Upper lobe of left lung (tissue), 6 donors: ENCODE measurements around the gene RTN4. TPM values are rescaled to one million over a fixed set of nuclear protein-coding genes. Genes with fewer than 3 reads are reported as not detected.
"Not testable (repeated sequence)": the region's sequence is repeated elsewhere in the genome, so short reads cannot be mapped to it uniquely, and the experiment has no call there.

ENCODE experiments used
- ATAC-seq, 2 donors: fragments of 200-7000 bp; cut with Tn5 transposase; one replicate each; pipeline ENCODE4 v1.9.1; 2022; ENCODE audit warnings: mild to moderate bottlenecking in 2 of 2, moderate library complexity in 2 of 2; ENCODE audit not compliant: low FRiP score in 2 of 2
- DNase-seq, 2 donors: peaks; one replicate each; pipeline ENCODE4 v3.0.0-alpha.2; 2019 to 2020
- H3K27ac ChIP-seq, 4 donors: fragments of 200-600 bp; sonication (generic); one replicate each; pipeline ENCODE4 v1.5.1; 2016 to 2019
- H3K27me3 ChIP-seq, 4 donors: fragments of 200-600 bp; sonication (generic); one replicate each; pipeline ENCODE4 v1.5.1; 2017 to 2019
- H3K36me3 ChIP-seq, 4 donors: fragments of 200-600 bp; sonication (generic); one replicate each; pipeline ENCODE4 v1.5.1; 2016 to 2019
- H3K4me1 ChIP-seq, 4 donors: fragments of 200-600 bp; sonication (generic); one replicate each; pipeline ENCODE4 v1.5.1; 2018 to 2019
- H3K4me3 ChIP-seq, 4 donors: fragments of 200-600 bp; sonication (generic); one replicate each; pipeline ENCODE4 v1.5.1; 2017 to 2019; ENCODE audit warnings: mild to moderate bottlenecking in 2 of 4, moderate library complexity in 1 of 4
- H3K9me3 ChIP-seq, 4 donors: fragments of 200-600 bp; sonication (generic); one replicate each; pipeline ENCODE4 v1.5.1; 2018 to 2019
- CTCF ChIP-seq, 6 experiments: fragments of 450-650 bp in 4 of 6; fragments of 200-600 bp in 2 of 6; sonication (generic) in 2 of 6; IDR thresholded peaks; one replicate each; pipeline ENCODE4 v1.5.1; 2016 to 2019; ENCODE audit warnings: antibody characterized with exemption in 6 of 6
- EP300 ChIP-seq, 4 donors: sonication (generic); formaldehyde crosslinking; IDR thresholded peaks; one replicate each; pipeline ENCODE4 v1.5.1; 2017; ENCODE audit warnings: antibody characterized with exemption in 4 of 4, control low read depth in 2 of 4
- POLR2A ChIP-seq, 4 donors: fragments of 450-650 bp; IDR thresholded peaks; one replicate each; pipeline ENCODE4 v1.5.1; 2016 to 2017; ENCODE audit warnings: antibody characterized with exemption in 4 of 4, mild to moderate bottlenecking in 2 of 4
- POLR2AphosphoS5 ChIP-seq, 2 donors: sonication (generic); formaldehyde crosslinking; IDR thresholded peaks; one replicate each; pipeline ENCODE4 v1.5.1; 2017; ENCODE audit warnings: antibody characterized with exemption in 2 of 2
- WGBS, 2 donors: methylation state at CpG; one replicate each; pipeline ENCODE4 v1.1.5; 2017 to 2018; 5-methylcytosine and 5-hydroxymethylcytosine counted together
- total RNA-seq, 6 donors: library from RNA; depleted of rRNA in 4 of 6; stranded (reverse); fragments of >200 nt in 4 of 6; gene quantifications; one replicate each; pipeline versions ENCODE4 v1.1.0 to v1.2.1, GENCODE V29; 2016 to 2021
- donor health status: DM: no; HTN: no; CAD: no; lungs with moderate emphysema.
- donor health status: DM: no; HTN: yes; CAD: no; lungs with severe emphysema.

The RTN4 gene
- total RNA-seq, 6 donors from 2014 or later = 128 to 345 (median 233) TPM

- no peaks in the 10 kb centered on the region for H3K27me3 ChIP-seq
- no peaks in the 10 kb centered on the region for H3K9me3 ChIP-seq
- 86 to 91% methylated on average over 9 of the region's 9 CpGs for WGBS, 2 donors
- no peak overlapping the region for H3K27ac ChIP-seq
- no peaks in the 10 kb centered on the region for H3K4me1 ChIP-seq
- ATAC-seq (no peak), DNase-seq (no peak)
- no peaks in the 10 kb centered on the region for H3K36me3 ChIP-seq
- H3K4me3 ChIP-seq = no peak overlapping the region
- TF ChIP-seq EP300 (IDR thresholded peaks at IDR 0.05) (no peak), POLR2A (IDR thresholded peaks at IDR 0.05) (no peak), POLR2AphosphoS5 (IDR thresholded peaks at IDR 0.05) (no peak), CTCF (IDR thresholded peaks at IDR 0.05) (no peak)
Observed at GRCh38 chr2:55076721-55077120, 26.5 kb upstream of the RTN4 start.

GRCh38 chr2:55076019-55076418, 25.8 kb upstream of the RTN4 start:
- ATAC-seq, H3K27me3 ChIP-seq, H3K36me3 ChIP-seq, H3K27ac ChIP-seq, H3K4me3 ChIP-seq, DNase-seq, H3K9me3 ChIP-seq, H3K4me1 ChIP-seq: not testable (repeated sequence)
- 86 to 88% methylated on average over 1 of the region's 1 CpG for WGBS, 2 donors

- Histone ChIP-seq H3K36me3 (no peaks in the 10 kb centered on the region), H3K27me3 (no peaks in the 10 kb centered on the region), H3K4me3 (no peak overlapping the region), H3K27ac (no peak overlapping the region), H3K4me1 (no peaks in the 10 kb centered on the region), H3K9me3 (no peaks in the 10 kb centered on the region)
- DNase-seq (no peak), ATAC-seq (no peak)
- TF ChIP-seq CTCF (IDR thresholded peaks at IDR 0.05) (no peak), POLR2AphosphoS5 (IDR thresholded peaks at IDR 0.05) (no peak), EP300 (IDR thresholded peaks at IDR 0.05) (no peak), POLR2A (IDR thresholded peaks at IDR 0.05) (no peak)
- WGBS, 2 donors = 88 to 91% methylated on average over 6 of the region's 6 CpGs
Observed at GRCh38 chr2:55073000-55073983, 23.0 kb upstream of the RTN4 start.

- TF ChIP-seq POLR2A (IDR thresholded peaks at IDR 0.05) = no peak
- peak in 1 of 6 experiments; percentile 11 for TF ChIP-seq CTCF (IDR thresholded peaks at IDR 0.05)
- H3K4me3 ChIP-seq = no peak overlapping the region
- H3K27ac ChIP-seq = no peak overlapping the region
- H3K36me3 ChIP-seq = no peaks in the 10 kb centered on the region
- WGBS, 2 donors = 93% methylated on average over 6 of the region's 6 CpGs
- H3K27me3 ChIP-seq = no peaks in the 10 kb centered on the region
- ATAC-seq = no peak
- DNase-seq = no peak
- no peaks in the 10 kb centered on the region for H3K9me3 ChIP-seq
- H3K4me1 ChIP-seq = peaks cover 0 to 5% (median 0%) of the 10 kb centered on the region in 4 donors
Observed at GRCh38 chr2:55063713-55064323, 13.6 kb upstream of the RTN4 start.

- Histone ChIP-seq H3K36me3 (no peaks in the 10 kb centered on the region), H3K27ac (no peak overlapping the region), H3K4me3 (no peak overlapping the region), H3K27me3 (no peaks in the 10 kb centered on the region), H3K9me3 (no peaks in the 10 kb centered on the region), H3K4me1 (peaks cover 0 to 5% (median 0%) of the 10 kb centered on the region in 4 donors)
- ATAC-seq (no peak), DNase-seq (no peak)
- no peak for TF ChIP-seq POLR2AphosphoS5 (IDR thresholded peaks at IDR 0.05)
- no peak for TF ChIP-seq EP300 (IDR thresholded peaks at IDR 0.05)
- no peak for TF ChIP-seq POLR2A (IDR thresholded peaks at IDR 0.05)
- no peak for TF ChIP-seq CTCF (IDR thresholded peaks at IDR 0.05)
- 89 to 90% methylated on average over 6 of the region's 6 CpGs for WGBS, 2 donors
Observed at GRCh38 chr2:55063226-55063625, 13.0 kb upstream of the RTN4 start.
